Activated T-cell treated with anti-CD3 and anti-CD28 coated beads for 1 hour (primary cell): ENCODE data around the gene GCH1.
"Not testable (repeated sequence)": the region's sequence is repeated elsewhere in the genome, so short reads cannot be mapped to it uniquely, and the experiment has no call there.

Experiments
- DNase-seq: peaks from one replicate; pipeline ENCODE4 v3.0.0-alpha.2; 2020; ENCODE audit warnings: low read depth

The GCH1 gene

GRCh38 chr14:54908190-54908589, 5.6 kb upstream of the GCH1 start:
- DNase-seq, result no peak

GRCh38 chr14:54906075-54906474, 3.4 kb upstream of the GCH1 start:
- no peak for DNase-seq

GRCh38 chr14:54902143-54902520, 494 bp downstream of the GCH1 start:
- DNase-seq, result peak; percentile 67

- DNase-seq, result no peak
Observed at GRCh38 chr14:54901380-54902142, 1.1 kb downstream of the GCH1 start.

- DNase-seq, result no peak
Observed at GRCh38 chr14:54899573-54899972, 3.1 kb downstream of the GCH1 start.

GRCh38 chr14:54897809-54898555, 4.6 kb downstream of the GCH1 start:
- DNase-seq, result not testable (repeated sequence)

- DNase-seq, result no peak
Observed at GRCh38 chr14:54895683-54896082, 6.9 kb downstream of the GCH1 start.

GRCh38 chr14:54894995-54895394, 7.6 kb downstream of the GCH1 start:
- DNase-seq, result no peak

- no peak for DNase-seq
Observed at GRCh38 chr14:54893151-54893760, 9.4 kb downstream of the GCH1 start.

GRCh38 chr14:54891471-54892245, 11.0 kb downstream of the GCH1 start:
- DNase-seq, result no peak

GRCh38 chr14:54890788-54891187, 11.8 kb downstream of the GCH1 start:
- DNase-seq, result no peak

- no peak for DNase-seq
Observed at GRCh38 chr14:54889919-54890318, 12.7 kb downstream of the GCH1 start.

- DNase-seq, result no peak
Observed at GRCh38 chr14:54882521-54882920, 20.1 kb downstream of the GCH1 start.

- DNase-seq, result no peak
Observed at GRCh38 chr14:54881761-54882401, 20.7 kb downstream of the GCH1 start.

GRCh38 chr14:54881235-54881760, 21.3 kb downstream of the GCH1 start:
- DNase-seq, result no peak

- no peak for DNase-seq
Observed at GRCh38 chr14:54877703-54878021, 25.0 kb downstream of the GCH1 start.

- DNase-seq, result no peak
Observed at GRCh38 chr14:54877015-54877702, 25.5 kb downstream of the GCH1 start.

GRCh38 chr14:54875648-54876047, 27.0 kb downstream of the GCH1 start:
- DNase-seq, result not testable (repeated sequence)

- DNase-seq, result peak; percentile 16
Observed at GRCh38 chr14:54870154-54871090, 32.2 kb downstream of the GCH1 start.

GRCh38 chr14:54867011-54867410, 35.6 kb downstream of the GCH1 start:
- no peak for DNase-seq
